ENCODE data around the gene NCDN.

The NCDN gene

DNA sequence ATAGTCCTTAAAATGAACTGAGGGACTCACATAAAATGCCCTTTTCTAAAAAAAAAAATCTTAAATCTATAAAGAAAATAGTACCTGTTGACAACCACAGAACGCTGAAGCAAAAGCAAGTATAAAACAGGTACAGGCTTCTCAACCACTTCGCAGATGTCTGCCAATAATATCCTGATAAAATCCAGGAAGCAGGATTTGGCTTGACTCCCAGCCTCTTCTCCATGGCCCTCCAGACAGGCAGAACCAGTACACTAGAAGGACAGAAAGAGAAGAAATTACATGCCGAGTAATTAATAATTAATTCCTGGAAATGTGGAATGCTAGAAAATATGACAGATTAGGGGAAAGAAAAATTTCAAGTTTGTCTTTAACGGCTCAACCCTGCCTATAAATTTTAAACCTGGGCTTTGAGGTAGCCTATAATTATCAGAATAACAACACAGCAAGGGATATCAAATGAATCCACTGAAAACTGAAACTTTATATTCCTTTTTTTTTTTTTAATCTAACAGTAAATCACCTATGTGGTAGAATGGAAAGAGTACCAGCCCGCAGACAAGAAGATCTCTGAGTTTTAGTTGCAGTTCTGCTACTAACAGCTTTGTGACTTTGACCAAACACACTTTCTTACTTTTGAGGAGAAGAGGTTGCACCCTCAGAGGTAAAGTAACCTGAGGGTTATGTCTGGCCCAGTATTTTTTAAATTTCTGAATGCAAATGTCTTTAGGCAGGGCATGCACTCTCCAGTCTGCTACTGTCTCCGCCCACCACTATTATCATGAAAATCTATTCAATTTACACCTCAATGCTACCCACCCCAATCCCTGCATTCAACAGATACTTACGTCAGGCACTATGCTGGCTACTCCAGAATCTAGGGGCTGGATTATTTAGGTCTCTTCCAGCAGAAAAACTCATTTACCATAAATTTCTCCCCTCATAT lies 3.1 kb upstream of the NCDN start:
- no peak for DNase-seq (ENCODE audit: low read depth)

DNA sequence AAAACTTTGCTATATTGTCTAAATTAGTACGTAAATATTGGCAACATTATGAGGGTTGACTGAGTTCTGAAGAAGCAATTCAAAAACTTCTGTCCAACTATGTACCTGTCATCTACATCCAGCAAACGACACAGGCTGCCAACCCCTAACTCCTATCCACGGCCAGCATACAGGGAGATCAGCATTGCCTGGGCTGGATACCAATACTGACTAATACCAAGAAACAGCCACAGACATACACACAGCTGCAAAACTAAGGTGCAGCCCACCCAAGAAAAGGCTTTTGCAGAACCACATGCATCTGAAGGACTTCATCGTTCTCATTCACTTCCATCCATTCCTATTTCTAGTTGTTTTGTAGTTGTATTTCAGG lies 2.4 kb upstream of the NCDN start:
- no peak for DNase-seq (ENCODE audit: low read depth)

DNA sequence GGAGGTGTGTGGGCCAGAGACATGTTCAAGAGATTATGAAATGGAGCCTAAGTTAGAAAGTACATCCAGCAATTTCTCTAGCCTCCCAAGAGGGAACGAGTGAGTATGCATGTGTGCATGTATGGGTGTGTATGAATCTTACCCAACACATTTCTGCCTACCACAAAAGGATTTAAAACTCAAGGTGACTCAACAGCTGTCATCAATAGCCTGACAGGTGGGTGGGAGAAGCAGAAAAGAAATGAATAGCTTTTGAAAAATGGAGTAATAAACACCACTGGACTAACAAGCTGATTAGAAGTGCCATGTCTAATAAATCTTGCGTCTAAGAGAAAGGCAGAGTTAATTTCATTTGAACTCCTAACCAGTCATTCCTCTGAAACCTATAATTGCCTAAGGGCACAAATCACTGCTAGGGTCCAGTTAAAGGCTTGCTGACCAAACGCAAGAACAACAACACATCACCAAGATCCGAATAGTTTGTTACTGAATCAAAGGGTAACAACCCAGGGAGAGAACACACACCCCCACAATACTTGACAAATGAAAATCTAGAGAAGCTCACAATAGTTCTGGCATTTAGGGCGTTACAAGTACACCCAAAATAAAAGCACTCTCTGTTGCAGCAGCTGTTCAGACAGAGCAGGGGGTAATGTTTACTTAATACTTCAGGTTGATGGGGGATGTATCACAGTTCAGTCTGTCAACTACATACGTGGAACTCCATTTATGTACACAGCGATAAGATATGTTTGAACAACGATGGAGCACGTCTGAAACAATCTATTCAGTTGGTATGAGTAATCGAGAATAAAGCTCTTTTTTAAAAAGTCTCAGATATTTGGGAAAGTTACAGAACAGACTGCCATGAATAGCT lies 1.8 kb upstream of the NCDN start:
- DNase-seq (ENCODE audit: low read depth), result no peak

DNA sequence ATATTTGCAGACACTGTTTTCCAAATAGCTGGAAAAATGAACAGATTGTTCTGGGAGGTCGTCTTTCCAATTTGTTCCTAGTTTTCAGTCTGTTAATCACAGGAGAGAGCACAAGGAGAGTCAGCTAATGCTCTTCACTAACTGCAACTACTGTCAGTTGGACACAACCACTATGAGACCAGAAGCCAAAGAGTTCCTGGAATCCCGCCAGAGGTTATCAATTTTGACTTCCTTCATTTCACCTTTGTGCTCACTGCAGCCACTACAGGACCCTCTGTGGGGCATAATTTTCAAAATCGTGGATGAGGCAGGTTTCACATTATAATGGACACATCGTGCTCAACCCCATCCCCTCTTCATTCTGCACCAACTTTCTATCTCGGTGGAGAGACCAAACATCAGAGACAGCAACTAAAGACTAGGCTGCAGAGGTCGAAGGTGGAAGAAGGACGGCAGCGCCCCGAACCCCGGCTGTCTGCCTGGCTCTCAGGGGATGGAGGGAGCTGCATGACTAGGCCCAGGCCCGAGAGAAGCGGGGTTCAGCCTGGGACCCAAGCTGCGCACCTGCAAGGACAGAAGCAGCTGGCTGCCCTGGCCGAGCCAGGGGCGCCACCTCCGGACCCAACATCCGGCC lies 998 bp upstream of the NCDN start:
- no peak for DNase-seq (ENCODE audit: low read depth)

DNA sequence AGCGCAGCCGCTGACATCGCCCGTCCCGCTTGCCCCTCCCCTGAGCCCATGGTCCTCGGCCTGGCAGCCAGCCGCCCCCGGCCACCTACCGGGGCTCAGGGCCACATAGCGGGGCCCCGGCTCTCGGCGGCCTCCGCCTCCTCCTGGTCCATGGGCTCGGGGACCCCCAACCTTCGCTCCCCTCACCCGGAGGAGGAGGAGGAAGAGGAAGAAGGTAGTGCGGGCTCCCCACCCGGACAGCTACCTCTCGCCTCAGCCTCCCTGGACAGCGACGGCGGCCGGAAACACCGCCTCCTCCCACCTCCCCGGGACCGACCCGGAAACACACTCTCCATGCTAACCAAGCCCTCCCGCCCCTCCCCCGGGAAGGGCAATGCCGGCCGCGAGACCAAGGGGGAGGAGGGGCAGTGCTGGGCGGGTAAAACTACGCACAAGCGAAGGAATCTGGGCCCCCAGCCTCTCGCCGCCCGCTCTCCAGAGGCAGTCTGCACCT lies 435 bp upstream of the NCDN start, which contains the start of gene KIAA0319L:
Gene KIAA0319L, minus strand, starts transcription at position 286 of the 493 bp plus-strand sequence. CDS start 2,912 bp downstream, outside the sequence.
- no peak for DNase-seq (ENCODE audit: low read depth)

DNA sequence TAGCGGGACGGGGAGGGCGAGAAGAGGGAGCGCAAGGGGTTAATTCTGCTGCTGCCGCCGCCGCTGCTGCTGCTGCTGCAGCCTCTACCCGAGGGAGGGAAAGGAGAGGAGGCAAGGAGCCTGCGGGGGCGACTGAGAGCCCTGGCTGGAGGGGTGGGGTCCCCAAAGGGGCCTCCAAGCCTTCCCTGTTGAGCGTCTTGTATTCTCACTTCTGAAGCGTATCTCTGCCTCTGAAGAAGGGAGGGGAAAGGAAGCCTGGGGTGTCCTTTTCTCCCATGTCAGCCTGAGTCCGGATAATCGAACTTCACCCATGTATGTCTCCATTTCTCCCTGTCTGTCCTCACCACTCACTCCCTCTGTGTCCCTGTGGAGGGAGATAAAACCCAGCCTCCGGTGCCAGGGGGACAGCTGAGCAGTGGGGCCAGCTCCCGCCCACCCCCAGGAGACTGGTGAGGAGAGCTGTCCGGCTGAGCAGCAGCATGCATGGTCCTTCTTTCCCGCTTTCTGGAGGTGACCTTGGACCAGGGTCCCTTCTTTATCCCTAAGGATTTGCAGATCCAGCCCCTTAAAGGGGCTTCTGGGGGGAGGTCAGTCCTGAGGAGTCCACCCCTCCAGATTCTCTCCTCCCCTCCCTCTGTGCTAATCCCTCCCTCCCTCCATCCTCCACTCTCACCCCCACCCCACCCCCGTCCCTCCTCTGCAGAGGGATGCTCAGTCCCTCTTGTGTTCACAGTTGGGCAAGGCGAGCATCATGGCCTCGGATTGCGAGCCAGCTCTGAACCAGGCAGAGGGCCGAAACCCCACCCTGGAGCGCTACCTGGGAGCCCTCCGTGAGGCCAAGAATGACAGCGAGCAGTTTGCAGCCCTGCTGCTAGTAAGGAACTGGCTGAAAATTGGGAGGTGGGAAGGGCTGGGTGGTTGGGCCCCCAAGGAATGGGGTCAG lies 1.0 kb downstream of the NCDN start:
- DNase-seq (ENCODE audit: low read depth), result no peak

DNA sequence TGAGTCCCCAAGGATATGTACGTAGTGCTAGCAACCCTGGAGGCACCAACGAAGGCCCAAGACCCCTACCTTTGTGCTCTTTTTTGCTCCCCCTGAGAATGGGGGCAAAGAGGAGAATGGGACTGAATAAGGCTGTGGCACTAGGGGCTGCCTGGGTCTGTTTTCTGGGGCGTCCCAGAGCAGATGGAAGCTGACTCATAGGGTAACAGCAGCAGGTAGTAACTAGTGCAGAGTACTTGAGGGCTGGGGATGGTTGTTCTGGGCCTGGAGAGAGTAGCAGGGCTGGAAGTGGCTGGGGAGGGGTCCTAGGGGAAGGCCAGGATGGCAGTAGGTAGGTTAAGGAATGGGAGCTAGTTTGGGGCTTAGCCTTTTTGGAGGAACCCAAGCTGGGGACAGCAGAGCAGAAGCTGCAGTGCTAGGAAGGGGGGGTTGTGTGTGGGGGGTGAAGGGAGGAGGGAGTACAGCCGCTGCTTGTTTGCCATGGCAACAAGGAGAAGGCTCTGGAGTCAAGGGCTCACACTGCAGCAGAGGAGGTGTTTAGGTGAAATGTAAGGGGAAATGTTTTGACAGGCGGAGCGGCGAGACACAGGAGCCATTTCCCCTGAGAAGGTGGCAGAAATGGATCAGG lies 1.8 kb downstream of the NCDN start:
- no peak for DNase-seq (ENCODE audit: low read depth)

DNA sequence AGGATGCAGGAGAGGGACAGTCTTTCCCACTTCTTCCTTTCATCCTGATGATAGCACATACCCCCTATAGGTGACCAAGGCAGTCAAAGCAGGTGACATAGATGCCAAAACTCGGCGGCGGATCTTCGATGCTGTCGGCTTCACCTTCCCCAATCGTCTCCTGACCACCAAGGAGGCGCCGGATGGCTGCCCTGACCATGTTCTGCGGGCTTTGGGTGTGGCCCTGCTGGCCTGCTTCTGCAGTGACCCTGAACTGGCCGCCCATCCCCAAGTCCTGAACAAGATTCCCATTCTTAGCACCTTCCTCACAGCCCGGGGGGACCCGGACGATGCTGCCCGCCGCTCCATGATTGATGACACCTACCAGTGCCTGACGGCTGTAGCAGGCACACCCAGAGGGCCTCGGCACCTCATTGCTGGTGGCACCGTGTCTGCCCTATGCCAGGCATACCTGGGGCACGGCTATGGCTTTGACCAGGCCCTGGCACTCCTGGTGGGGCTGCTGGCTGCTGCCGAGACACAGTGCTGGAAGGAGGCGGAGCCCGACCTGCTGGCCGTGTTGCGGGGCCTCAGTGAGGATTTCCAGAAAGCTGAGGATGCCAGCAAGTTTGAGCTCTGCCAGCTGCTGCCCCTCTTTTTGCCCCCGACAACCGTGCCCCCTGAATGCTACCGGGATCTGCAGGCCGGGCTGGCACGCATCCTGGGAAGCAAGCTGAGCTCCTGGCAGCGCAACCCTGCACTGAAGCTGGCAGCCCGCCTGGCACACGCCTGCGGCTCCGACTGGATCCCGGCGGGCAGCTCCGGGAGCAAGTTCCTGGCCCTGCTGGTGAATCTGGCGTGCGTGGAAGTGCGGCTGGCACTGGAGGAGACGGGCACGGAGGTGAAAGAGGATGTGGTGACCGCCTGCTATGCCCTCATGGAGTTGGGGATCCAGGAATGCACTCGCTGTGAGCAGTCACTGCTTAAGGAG lies 2.9 kb downstream of the NCDN start:
- DNase-seq (ENCODE audit: low read depth), result no peak

DNA sequence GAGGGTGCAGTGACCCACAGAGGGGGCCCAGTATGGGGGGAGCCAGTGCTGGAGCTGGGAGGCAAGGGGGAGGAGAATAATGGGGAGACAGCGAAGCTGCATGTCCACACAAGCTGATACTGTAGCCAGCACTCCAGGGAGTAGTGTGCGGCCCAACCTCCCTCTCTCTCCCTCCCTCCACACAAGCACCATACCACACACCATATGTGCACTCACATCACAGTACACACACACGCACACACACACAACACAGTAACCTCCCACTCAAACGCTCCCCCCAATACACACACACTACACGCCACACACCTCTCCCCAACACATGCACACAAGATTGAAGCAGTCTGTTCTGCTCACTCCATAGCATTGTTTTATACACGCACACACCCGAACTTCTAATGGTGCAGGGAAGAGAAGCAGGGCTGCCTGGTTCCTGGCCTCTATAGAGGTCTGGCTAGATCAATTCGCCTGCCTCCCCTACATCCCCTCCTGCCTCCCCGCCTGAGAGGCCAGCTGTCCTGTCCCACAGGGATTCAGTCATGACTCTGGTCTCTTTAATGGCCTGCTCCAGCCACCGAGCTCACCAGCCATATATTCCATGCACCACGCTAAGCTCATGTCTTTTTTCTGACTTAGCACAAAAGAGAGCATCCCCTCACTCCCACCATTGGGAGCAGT lies 3.8 kb downstream of the NCDN start:
- DNase-seq (ENCODE audit: low read depth), result no peak

DNA sequence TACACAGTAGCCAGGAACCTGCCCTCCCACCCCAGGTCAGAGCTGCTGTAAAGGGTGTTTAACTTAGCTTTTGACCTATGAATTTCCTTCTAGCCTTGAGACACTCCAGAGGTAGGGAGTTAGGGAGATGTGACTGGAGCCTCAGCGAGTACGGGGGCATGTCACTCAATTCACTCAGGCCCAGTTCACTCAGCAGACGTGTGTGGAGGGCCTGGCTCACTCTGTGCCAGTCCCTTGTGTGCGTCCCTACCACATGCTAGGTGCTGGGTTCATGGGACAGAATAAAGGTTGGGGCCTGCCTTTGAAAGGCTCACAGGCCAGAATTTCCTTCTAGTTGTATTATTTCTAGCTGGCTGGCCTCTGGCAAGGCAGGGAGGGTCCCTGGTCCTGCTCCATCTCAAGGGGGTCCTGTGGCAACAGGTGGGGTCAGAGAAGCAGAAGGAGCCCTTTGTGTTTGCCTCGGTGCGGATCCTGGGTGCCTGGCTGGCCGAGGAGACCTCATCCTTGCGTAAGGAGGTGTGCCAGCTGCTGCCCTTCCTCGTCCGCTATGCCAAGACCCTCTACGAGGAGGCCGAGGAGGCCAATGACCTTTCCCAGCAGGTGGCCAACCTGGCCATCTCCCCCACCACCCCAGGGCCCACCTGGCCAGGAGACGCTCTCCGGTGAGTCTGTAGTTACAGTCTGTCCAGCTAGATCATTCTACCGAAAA lies 4.5 kb downstream of the NCDN start:
- DNase-seq (ENCODE audit: low read depth), result no peak

DNA sequence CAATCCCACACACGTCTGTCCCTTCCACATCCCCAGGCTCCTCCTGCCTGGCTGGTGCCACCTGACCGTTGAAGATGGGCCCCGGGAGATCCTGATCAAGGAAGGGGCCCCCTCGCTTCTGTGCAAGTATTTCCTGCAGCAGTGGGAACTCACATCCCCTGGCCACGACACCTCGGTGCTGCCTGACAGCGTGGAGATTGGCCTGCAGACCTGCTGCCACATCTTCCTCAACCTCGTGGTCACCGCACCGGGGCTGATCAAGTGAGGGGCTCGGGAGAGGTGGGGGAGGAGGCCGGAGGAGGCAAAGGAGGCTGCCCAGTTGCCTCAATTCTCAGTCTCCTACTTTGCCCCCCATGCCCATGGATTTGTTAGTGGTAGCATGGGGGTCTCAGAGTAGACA lies 5.6 kb downstream of the NCDN start:
- no peak for DNase-seq (ENCODE audit: low read depth)

DNA sequence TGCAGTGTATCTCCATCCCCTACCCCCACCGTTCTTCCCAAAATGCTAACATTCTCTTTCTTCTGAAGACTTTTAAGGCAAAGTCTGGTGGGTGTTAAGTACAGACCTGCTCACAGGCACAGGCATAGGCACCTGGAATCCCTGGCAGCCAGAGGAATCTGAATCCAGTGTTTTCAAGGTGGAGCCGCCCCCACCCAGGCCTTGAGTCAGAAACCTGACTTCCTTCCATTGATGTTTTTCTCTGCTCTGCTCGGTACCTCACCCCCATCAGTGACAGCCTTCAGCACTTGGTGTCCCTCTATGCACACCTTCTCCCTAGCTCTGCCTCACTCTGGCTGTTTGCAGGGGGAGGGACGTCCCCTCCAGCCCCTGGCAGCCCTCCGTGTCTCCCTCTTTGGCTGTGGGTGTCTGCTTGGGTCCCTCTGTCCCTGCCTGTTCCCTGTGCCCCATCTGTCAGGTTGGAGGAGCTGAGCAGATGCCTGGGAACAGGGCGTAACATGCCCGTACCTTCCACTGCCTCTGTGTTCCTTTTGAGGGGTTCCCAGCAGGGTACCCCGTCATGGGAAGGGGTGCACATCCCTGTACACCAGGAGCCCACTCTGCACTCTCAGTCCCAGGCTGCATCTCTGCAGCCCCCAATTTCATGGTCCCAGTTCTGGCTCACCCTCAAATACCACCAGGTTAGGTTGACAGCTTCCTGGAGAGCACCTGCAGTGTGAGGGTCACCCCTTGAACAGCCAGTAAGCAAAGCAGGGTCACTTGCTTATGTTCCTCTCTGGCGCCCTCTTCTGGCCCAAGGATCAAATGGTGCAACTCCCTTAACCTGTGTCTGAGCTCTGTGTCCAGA lies 6.7 kb downstream of the NCDN start:
- peak; percentile 71 for DNase-seq (ENCODE audit: low read depth)

DNA sequence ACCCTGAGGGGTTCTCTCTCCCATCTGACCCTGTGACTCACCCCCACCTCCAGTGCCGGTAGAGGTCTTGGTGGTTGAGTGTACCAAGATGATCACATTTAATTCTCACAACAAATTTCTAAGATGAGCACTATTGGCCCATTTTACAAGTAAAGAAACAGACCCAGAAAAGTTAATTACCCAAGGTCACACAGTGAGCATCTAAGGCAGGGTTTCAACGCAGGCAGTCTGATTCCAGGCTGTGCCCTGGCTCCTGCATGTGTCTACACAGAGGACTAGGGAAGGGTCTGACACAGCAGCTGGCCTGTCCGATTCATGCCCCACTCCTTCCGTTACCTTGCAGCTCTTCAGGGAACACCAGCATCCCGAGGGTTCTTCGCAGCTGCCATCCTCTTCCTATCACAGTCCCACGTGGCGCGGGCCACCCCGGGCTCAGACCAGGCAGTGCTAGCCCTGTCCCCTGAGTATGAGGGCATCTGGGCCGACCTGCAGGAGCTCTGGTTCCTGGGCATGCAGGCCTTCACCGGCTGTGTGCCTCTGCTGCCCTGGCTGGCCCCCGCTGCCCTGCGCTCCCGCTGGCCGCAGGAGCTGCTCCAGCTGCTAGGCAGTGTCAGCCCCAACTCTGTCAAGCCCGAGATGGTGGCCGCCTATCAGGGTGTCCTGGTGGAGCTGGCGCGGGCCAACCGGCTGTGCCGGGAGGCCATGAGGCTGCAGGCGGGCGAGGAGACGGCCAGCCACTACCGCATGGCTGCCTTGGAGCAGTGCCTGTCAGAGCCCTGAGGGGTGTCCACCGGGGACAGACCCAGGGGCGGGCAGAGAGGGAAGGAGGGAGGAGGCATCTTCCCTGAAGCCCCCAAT lies 7.5 kb downstream of the NCDN start:
- no peak for DNase-seq (ENCODE audit: low read depth)

DNA sequence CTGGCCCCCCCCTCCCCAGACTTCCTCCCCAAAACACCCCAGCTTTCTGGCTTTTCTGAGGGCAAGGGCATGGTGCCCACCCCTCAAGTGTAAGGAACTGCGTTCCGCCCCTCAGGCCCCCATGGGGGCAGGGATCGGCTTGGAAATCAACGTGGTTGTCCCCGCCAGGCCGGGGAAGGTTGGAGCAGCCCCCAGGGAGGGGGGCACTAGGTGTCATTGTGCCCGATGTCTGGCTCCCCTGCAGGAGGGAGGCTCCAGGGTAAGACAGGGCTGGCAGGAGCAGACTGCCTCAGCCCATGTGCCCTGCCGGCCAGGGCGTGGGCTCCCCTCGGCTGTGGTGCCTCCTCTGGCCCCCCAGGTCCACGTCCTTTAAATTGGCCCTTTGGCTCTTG lies 8.1 kb downstream of the NCDN start:
- no peak for DNase-seq (ENCODE audit: low read depth)

DNA sequence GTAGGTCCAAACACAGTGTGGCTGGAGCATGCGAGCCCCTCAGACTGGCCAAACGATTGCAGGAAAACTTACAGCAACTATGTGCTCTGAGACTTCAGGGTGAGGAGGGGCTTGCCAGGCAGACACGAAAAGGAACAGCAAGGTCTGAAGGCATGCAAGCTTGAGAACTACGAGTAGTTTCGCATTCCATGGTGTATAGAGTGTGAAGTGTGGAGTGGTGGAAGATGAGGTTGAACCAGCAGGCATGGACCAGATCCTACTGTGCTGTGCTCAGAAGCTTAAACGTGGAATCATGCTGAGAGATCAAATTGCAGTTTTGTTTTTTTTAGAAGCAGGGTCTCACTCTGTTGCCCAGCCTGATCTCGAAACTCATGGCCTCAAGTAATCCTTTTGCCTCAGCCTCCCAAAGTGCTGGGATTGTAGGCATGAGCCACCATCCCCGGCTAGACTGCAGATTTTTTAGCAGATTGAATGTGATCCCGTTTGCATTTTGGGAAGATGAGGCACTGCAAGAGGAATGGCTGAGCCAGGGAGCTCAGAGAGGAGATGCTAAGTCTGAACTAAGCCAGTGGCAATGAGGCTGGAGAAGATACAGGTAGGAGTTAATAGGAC lies 10.5 kb downstream of the NCDN start:
- DNase-seq (ENCODE audit: low read depth), result no peak

DNA sequence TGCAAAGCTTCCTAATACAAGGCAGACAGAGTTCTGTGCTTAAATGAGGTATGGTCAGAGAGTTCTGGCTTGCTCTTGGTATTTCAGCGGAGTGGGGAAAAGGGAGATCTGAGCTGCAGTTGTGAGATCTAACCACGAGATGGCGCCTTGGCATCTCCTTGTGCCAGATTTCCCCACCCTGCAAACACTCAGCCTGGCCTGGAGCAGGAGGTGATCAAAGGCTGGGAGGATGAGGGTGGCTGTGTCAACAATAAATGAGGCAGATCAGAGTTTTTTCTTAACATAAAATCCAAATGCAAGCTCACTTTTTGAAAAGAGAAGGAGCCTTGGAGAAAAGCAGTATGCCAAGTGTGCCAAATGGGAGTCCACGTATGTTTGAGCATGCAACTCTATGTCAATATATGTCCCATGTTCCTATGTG lies 11.4 kb downstream of the NCDN start:
- peak; percentile 48 for DNase-seq (ENCODE audit: low read depth)

Data from activated gamma-delta T cell treated with anti-CD3 and anti-CD28 coated beads, Interleukin-2, amount 50 U/mL, for 16 hours (primary cell).